Motor neuron (in vitro differentiated cells): ENCODE data around the gene CAPG. TPM values are rescaled to one million over a fixed set of nuclear protein-coding genes. Genes with fewer than 3 reads are reported as not detected.
"Not testable (repeated sequence)": the region's sequence is repeated elsewhere in the genome, so short reads cannot be mapped to it uniquely, and the experiment has no call there.

Source experiments
- ATAC-seq, 8 experiments: fragments of 200-7000 bp; cut with Tn5 transposase; replicated peaks in 6 of 8; 2 replicates each; pipeline ENCODE4 v1.8.0; 2021; ENCODE audit warnings: mild to moderate bottlenecking in 8 of 8, moderate library complexity in 8 of 8
- H3K27ac ChIP-seq, 2 donors: fragments of 250-450 bp; sonication (Bioruptor Pico); 2 replicates each; pipeline ENCODE4 v1.9.0; 2021; ENCODE audit warnings: antibody characterized with exemption in 2 of 2, mild to moderate bottlenecking in 2 of 2, moderate library complexity in 1 of 2
- H3K4me1 ChIP-seq, 2 donors: fragments of 250-450 bp; sonication (Bioruptor Pico); replicated peaks in 1 of 2; 2 replicates each; pipeline ENCODE4 v1.6.1; 2021; ENCODE audit warnings: antibody characterized with exemption in 2 of 2, mild to moderate bottlenecking in 2 of 2, moderate library complexity in 1 of 2
- H3K4me3 ChIP-seq, 5 donors: fragments of 250-450 bp; sonication (Bioruptor Pico); 2 replicates each; pipeline ENCODE4 v1.9.0; 2021; ENCODE audit warnings: antibody characterized with exemption in 5 of 5, mild to moderate bottlenecking in 5 of 5, moderate library complexity in 4 of 5
- WGBS, 10 experiments: fragments of 450-650 bp; shearing (Covaris generic); methylation state at CpG; one replicate each; pipeline ENCODE4 v1.0.0; 2022; 5-methylcytosine and 5-hydroxymethylcytosine counted together
- in situ Hi-C, 9 experiments: fragments of 400-800 bp; cut with MboI; loops; one replicate each; pipeline ENCODE4 v1.15.0; 2021; ENCODE audit warnings: low sequenced_read_pairs in 9 of 9, low pct_unique_long_range_greater_than_20kb in 2 of 9; ENCODE audit not compliant: unreplicated experiment in 9 of 9
- total RNA-seq, 8 experiments: library from RNA; unstranded; fragments of 300-600 nt; gene quantifications; 2 replicates each; pipeline versions ENCODE4 v1.2.3 to v1.2.4, GENCODE V29; 2022

The CAPG gene
- total RNA-seq, 8 experiments from 2014 or later: 3.7 to 54.7 (median 6.9) TPM

DNA sequence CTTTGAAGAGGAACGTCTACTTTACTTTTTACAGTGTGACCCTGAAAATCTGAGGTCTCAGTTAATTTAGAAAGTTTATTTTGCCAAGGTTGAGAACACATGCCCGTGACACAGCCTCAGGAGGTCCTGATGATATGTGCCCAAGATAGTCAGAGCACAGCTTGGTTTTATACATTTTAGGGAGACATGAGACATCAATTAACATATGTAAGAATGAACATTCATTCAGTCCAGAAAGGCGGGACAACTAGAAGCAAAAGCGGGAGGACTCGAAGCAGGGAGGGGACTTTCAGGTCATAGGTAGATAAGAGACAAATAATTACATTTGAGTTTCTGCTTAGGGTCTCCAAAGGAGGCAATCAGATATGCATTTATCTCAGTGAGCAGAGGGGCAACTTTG, 31.9 kb downstream of the CAPG start:
- Histone ChIP-seq H3K27ac (no peak overlapping the region), H3K4me3 (no peak overlapping the region), H3K4me1 (no peaks in the 10 kb centered on the region)
- 10 to 100% (median 89%) methylated on average over 1 to 5 of the region's 5 CpGs; no CpG with 5 or more reads in 1 of the 10 experiments for WGBS, 10 experiments
- ATAC-seq: peak in 2 of 8 experiments; percentile 59 to 64
- in situ Hi-C loops: no loop called here

DNA sequence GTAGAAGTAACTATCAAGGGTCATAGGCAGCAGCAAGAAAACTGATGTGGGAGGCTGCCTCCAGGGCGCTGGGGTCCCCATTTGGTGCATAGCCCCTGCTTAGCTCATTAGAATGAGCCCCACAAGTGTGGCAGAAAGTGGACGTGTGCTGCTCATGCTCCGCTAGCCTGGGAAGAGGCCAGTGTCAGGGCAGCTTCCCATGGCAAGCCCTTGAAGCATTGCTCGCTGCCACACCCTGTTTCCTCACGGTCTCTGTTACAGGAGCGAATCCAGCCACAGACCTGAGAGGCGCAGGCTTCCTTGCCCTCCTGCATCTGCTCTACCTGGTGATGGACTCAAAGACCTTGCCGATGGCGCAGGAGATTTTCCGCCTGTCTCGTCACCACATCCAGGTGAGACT, 33.1 kb downstream of the CAPG start:
- Histone ChIP-seq H3K27ac (no peak overlapping the region), H3K4me1 (no peaks in the 10 kb centered on the region), H3K4me3 (no peak overlapping the region)
- WGBS, 10 experiments: 40 to 100% (median 100%) methylated on average over 1 to 6 of the region's 11 CpGs; no CpG with 5 or more reads in 5 of the 10 experiments
- ATAC-seq: peak in 2 of 8 experiments; percentile 78 to 88
- in situ Hi-C loops: no loop called here

DNA sequence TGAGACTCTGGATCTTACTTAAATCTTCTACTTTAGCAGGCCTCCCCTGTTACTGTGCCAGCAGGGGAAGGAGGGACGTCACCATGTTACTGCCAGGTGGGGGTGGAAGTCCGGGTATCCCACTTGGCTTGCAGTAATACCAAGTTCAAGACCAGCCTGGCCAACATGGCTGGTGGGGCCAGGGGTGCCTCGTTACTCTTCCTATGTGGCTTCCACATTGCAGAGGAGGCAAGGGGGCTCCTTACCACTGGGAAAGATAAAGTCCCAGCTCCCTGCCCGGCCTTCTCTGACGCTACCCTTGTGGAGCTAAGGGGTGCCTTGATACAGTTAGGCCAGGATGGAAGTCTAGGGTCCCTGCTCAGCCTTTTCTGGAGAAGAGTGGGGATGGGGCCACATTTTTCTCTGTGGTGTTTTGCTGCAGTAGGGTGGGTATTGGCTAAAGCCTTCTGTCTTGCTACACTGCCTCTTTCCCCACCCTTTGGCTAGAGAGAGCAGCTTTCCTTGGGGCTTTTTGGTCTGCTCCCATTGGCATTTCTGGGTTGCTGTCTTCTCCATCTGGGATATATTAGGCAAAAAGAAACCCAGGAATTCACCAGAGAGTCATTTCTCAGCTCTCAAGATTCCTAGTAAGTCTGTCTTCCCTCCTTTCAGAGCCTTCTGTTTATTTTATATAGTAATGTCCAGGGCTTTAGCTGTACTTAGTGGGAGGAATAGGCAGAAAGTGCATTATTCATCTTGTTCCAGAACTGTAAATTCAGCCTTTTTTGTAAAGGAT, 33.7 kb downstream of the CAPG start:
- H3K4me3 ChIP-seq: no peak overlapping the region
- H3K27ac ChIP-seq: no peak overlapping the region
- 60 to 100% (median 91%) methylated on average over 1 to 3 of the region's 5 CpGs; no CpG with 5 or more reads in 4 of the 10 experiments for WGBS, 10 experiments
- in situ Hi-C loops: no loop called here
- H3K4me1 ChIP-seq: no peaks in the 10 kb centered on the region
- peak in 2 of 8 experiments; percentile 58 to 62 for ATAC-seq

DNA sequence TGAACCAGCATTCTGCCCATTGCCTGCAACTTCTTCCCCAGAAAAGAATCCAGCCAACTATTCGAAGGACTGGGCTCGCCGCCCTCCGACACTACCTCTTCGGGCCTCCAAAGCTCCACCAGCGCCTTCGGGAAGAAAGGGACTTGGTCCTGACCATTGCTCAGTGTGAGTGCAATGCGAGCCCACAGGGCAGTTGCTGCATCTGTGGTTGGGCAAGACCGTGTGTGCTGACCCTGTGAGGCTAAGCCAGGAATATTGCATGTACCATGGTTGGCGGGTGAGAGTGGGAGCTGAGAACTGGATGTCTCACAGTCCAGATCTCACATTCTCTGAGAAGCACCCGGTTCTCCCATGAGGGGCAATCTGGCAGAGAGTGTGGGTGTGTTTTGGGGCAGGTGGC, 39.1 kb downstream of the CAPG start:
- H3K27ac ChIP-seq: no peak overlapping the region
- no peak overlapping the region for H3K4me3 ChIP-seq
- WGBS, 10 experiments: 100% methylated on average over 1 to 2 of the region's 11 CpGs; no CpG with 5 or more reads in 7 of the 10 experiments
- no peaks in the 10 kb centered on the region for H3K4me1 ChIP-seq
- ATAC-seq: no peak
- in situ Hi-C loops: no loop called here

DNA sequence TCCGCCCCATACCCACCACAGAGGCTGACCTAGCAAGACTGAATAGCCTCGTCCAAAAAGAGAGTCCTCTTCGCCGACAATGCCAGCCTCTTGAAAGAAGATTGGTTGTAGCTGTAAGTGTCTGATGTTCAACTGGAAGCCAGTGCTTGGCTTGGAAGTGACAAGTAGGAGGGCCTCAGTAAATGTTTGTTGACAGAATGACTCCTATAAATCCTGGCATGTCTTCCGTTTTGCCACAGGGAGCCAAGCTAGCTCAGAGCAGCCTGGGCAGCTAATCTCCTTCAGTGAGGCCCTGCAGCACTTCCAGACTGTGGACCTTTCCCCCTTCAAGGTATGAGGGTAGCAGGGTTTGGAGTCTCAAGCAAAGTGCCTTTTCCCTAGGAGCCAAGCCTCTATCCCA, 40.7 kb downstream of the CAPG start:
- 20 to 100% (median 78%) methylated on average over 1 to 4 of the region's 5 CpGs; no CpG with 5 or more reads in 5 of the 10 experiments for WGBS, 10 experiments
- peak in 1 of 8 experiments; percentile 81 for ATAC-seq
- no peaks in the 10 kb centered on the region for H3K4me1 ChIP-seq

DNA sequence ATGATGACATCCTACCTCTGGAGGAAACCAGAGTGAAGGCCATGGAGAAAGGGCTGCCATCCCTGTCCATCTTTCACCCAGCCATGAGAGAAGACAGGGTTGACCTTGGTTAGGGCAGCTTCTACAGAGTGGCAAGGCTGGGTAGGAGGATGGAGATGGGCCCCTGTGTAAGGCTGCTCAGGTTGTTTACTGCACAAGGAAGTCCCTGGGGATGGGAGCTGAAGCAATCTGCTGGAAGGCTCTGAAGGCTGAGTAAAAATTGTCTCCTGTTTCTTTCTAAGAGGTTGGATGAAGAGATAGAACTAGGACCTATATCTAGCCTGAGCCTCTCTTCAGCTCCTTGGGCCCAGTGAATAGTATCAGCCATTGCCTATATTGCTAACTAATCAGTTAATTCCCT, 41.2 kb downstream of the CAPG start:
- Histone ChIP-seq H3K4me3 (no peak overlapping the region), H3K4me1 (no peaks in the 10 kb centered on the region), H3K27ac (no peak overlapping the region)
- ATAC-seq: no peak
- in situ Hi-C loops: no loop called here

More for the DNA sequence above, 40.7 kb downstream of the CAPG start:
- Histone ChIP-seq H3K4me3 (no peak overlapping the region), H3K27ac (no peak overlapping the region)
- in situ Hi-C loops: no loop called here

DNA sequence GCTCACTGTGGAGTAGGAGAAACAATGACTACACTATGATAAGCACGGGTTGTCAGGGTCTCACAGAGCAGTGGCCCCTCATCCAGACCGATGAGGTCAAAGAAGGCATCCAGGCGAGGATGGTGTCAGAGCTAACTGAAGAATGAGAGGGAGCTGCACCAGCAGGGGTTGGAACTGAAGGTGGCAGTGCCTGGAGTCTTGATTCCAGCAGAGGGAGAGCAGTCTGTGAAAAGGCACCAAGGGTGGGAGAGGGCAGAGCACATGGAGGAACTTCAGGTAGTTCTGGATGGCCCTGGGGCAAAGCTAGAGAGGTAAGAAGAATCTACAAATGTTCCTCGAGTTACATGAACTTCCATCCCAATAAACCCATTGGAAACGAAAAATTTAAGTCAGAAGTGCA, 43.0 kb downstream of the CAPG start:
- WGBS, 10 experiments: 68 to 87% (median 81%) methylated on average over 1 to 5 of the region's 5 CpGs
- in situ Hi-C loops: no loop called here
- Histone ChIP-seq H3K4me3 (no peak overlapping the region), H3K4me1 (no peaks in the 10 kb centered on the region), H3K27ac (no peak overlapping the region)
- ATAC-seq: no peak

DNA sequence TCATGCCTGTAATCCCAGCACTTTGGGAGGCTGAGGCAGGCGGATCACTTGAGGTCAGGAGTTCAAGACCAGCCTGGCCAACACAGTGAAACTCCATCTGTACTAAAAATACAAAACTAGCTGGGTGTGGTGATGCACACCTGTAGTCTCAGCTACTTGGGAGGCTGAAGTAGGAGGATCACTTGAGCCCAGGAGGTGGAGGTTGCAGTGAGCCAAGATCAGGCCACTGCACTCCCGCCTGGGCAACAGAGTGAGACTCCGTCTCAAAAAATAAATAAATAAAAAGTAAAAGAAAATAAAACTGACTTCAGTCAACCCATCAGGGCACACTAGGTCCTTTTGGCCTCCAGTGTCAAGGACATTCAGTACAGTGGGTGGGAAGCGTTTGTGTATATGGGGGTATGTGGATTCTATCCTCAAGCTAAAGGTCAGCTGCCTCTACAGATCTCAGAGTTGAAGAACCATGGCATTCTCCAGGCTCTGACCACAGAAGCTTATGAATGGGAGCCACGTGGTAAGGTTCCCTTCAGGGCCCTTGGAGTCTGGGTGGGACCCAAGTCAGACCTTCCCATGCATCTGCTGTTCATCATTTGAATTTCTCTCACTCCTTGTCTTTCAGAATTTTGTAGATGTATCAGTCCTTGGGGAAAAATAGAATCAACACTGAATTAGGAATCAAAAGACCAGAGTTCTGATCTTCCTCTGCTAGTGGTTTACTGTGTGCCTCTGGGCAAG, 47.3 kb downstream of the CAPG start:
- H3K27ac ChIP-seq, H3K4me1 ChIP-seq, in situ Hi-C loops, H3K4me3 ChIP-seq: not testable (repeated sequence)
- WGBS, 10 experiments: 14 to 100% (median 80%) methylated on average over 1 to 4 of the region's 5 CpGs; no CpG with 5 or more reads in 3 of the 10 experiments
- ATAC-seq: peak in 3 of 8 experiments; percentile 33 to 99 (median 64)

DNA sequence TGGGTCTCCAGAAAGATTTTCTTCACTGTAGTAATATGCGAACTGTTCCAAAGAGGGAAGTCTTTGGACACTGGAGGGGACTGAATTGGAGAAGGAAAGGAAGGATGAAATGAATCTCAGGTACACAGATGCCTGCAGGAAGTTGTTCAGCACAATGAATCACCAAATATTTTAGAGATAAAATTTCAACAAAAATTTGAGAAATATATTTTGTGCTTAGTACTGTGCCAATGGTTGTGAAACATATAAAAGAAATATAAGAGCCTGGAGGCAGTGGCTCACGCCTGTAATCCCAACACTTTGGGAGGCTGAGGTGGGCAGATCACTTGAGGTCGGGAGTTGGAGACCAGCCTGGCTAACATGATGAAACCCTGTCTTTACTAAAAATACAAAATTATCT, 52.4 kb downstream of the CAPG start:
- Histone ChIP-seq H3K27ac (no peak overlapping the region), H3K4me3 (no peak overlapping the region), H3K4me1 (peaks cover 11 to 13% of the 10 kb centered on the region in 2 donors)
- no peak for ATAC-seq
- in situ Hi-C loops: no loop called here
- 66 to 100% (median 97%) methylated on average over 1 to 3 of the region's 3 CpGs; no CpG with 5 or more reads in 4 of the 10 experiments for WGBS, 10 experiments

DNA sequence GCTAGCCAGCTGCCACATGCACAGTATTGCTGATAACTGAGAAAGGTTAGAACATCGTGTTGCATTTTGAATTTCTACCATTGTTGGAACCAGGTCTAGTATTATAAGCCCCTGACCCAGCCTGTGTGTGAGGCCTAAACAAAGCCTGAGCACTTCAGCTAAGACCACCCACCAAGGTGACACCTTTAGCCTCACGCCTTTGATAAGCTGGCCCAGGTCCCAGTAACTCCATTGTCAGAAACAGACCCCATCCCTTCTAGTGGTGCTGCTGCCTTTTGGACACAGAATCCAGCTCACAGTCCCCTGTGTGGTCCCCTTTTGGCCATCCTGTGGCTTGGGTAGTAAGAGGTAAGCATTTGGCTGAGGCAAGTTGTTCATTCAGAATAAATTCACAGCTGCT, 54.0 kb downstream of the CAPG start:
- in situ Hi-C loops: no loop called here
- WGBS, 10 experiments: 82 to 100% (median 100%) methylated on average over 1 to 2 of the region's 2 CpGs; no CpG with 5 or more reads in 4 of the 10 experiments
- no peak for ATAC-seq
- no peak overlapping the region for H3K4me3 ChIP-seq
- no peak overlapping the region for H3K27ac ChIP-seq
- H3K4me1 ChIP-seq: peaks cover 11 to 13% of the 10 kb centered on the region in 2 donors

DNA sequence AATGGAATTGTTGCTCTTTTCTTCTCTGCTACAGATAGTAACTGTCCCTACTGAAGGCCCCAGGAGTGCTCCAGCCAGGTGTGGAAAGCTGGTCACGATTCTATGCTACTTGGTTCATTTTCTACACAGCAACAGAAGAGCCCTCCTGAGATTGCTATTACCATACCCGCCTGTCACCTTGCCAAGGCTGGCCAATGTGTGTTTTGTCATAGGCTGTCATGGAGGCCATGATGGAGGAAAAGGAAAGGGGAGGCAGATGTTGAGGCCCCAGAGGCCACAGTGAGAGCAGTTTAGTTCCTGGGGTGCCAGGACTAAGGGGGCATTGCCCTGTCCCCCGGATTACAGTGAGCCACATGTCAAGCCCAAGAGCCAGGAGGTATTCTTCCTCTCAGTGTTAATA, 54.6 kb downstream of the CAPG start:
- no peak for ATAC-seq
- Histone ChIP-seq H3K4me1 (peaks cover 11 to 13% of the 10 kb centered on the region in 2 donors), H3K27ac (no peak overlapping the region), H3K4me3 (peak overlapping the region; percentile 57 to 97 (median 76))
- 46 to 100% (median 73%) methylated on average over 1 to 3 of the region's 3 CpGs; no CpG with 5 or more reads in 5 of the 10 experiments for WGBS, 10 experiments
- in situ Hi-C loops: no loop called here

DNA sequence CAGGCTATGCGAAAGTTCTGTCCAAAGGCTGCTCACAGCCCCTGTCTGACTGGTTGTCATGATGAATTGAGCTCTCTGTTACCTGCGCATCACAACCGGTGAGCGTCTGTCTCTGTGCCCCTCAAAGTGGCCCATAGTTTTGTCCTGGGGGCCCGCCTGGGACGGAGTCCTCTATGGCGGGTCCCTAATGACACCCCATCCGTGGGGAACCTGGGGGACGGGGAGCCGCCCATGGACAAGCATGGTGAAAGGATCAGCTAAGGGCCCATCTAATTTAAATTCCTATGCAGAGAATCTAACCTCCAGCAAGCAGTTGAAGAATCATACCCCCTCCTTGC, 55.1 kb downstream of the CAPG start:
- ATAC-seq: peak in 3 of 8 experiments; percentile 1 to 7 (median 3)
- in situ Hi-C loops: no loop called here
- Histone ChIP-seq H3K4me1 (peaks cover 11 to 13% of the 10 kb centered on the region in 2 donors), H3K4me3 (peak overlapping the region; percentile 57 to 97 (median 76)), H3K27ac (no peak overlapping the region)
- WGBS, 10 experiments: 0 to 45% (median 7%) methylated on average over 1 to 6 of the region's 10 CpGs; no CpG with 5 or more reads in 4 of the 10 experiments

DNA sequence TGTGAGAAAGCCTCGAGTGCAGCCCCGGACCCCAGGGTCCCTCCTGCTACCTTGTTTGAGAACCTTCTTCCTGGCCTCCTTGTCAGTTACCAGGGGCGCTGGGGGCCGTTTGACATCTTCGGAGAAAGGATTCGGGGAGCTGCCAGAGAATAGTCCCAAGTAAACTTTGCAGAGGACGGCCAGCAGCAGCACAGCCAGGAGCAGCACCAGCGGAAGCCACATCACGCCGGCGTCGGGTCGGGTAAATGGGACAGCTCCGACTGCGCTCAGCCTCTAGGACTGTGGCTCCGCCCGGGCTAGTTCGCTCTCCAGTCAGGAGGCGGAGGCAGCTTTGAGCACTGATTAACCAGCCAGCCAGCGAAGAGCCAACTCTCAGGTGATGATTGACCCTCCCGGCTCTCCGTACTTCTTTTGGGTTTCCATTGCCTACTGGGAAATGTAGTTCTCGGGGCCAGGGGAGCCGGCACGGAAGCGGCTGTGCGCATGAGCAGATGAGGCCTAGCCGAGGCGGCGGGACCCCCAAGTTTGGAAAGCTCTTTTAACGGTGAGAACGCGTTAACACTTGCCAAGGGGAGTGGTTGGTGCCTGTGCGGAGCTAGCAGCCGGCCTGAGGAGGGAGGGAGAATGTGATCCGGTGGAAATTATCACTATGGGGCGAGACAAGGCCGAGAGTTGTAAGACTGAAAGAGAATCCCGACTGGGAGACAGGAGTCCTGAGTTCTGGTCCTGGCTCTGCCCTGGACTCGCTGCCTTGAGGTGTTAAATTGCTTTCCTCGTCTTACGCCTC, 55.7 kb downstream of the CAPG start, which contains the start of the genes ELMOD3 and RETSAT:
Gene ELMOD3 (plus strand): TSS at position 484 of the 787 bp plus-strand sequence. CDS start 2,430 bp downstream, outside the sequence.
Gene RETSAT (minus strand): TSS at position 243 of the 787 bp plus-strand sequence. CDS start 21 bp downstream, at position 222.
- in situ Hi-C loops: no loop called here
- WGBS, 10 experiments: 0 to 4% (median 0%) methylated on average over 2 to 20 of the region's 42 CpGs; no CpG with 5 or more reads in 3 of the 10 experiments
- ATAC-seq: peak; percentile 93 to 99 (median 98)
- H3K27ac ChIP-seq: peak within 1 kb of the TSS; percentile 21 to 28
- H3K4me3 ChIP-seq: peak within 1 kb of the TSS; percentile 57 to 97 (median 76)
- H3K4me1 ChIP-seq: peaks cover 11 to 13% of the 10 kb centered on the region in 2 donors
